ENCODE measurements around the gene DDX54.
"Not testable (repeated sequence)": the region's sequence is repeated elsewhere in the genome, so short reads cannot be mapped to it uniquely, and the experiment has no call there.

Gene DDX54

GRCh38 chr12:113220593-113221180, 35.4 kb upstream of the DDX54 start:
- no peak for DNase-seq (ENCODE audit: low read depth in 2 of 2)

- DNase-seq (ENCODE audit: low read depth in 2 of 2), result no peak
These were observed 30.7 kb upstream of the DDX54 start for GRCh38 chr12:113216027-113216426.

GRCh38 chr12:113214895-113215400, 29.7 kb upstream of the DDX54 start:
- no peak for DNase-seq (ENCODE audit: low read depth in 2 of 2)

- DNase-seq (ENCODE audit: low read depth in 2 of 2), result no peak
These were observed 25.9 kb upstream of the DDX54 start for GRCh38 chr12:113211160-113211559.

- DNase-seq (ENCODE audit: low read depth in 2 of 2), result peak; percentile 63 to 68
These were observed 23.0 kb upstream of the DDX54 start for GRCh38 chr12:113208041-113208934.

GRCh38 chr12:113207613-113208040, 22.3 kb upstream of the DDX54 start:
- DNase-seq (ENCODE audit: low read depth in 2 of 2), result no peak

- DNase-seq (ENCODE audit: low read depth in 2 of 2), result not testable (repeated sequence)
These were observed 21.5 kb upstream of the DDX54 start for GRCh38 chr12:113206802-113207201.

GRCh38 chr12:113204804-113205203, 19.5 kb upstream of the DDX54 start:
- DNase-seq (ENCODE audit: low read depth in 2 of 2), result no peak

GRCh38 chr12:113203852-113204760, 18.8 kb upstream of the DDX54 start:
- DNase-seq (ENCODE audit: low read depth in 2 of 2), result no peak

- DNase-seq (ENCODE audit: low read depth in 2 of 2), result no peak
These were observed 17.2 kb upstream of the DDX54 start for GRCh38 chr12:113202300-113203075.

GRCh38 chr12:113201187-113202177, 16.2 kb upstream of the DDX54 start:
- no peak for DNase-seq (ENCODE audit: low read depth in 2 of 2)

- DNase-seq (ENCODE audit: low read depth in 2 of 2), result no peak
These were observed 14.9 kb upstream of the DDX54 start for GRCh38 chr12:113200021-113200797.

GRCh38 chr12:113198296-113198695, 13.0 kb upstream of the DDX54 start:
- no peak for DNase-seq (ENCODE audit: low read depth in 2 of 2)

- DNase-seq (ENCODE audit: low read depth in 2 of 2), result no peak
These were observed 12.3 kb upstream of the DDX54 start for GRCh38 chr12:113197518-113198077.

GRCh38 chr12:113196990-113197389, 11.7 kb upstream of the DDX54 start:
- DNase-seq (ENCODE audit: low read depth in 2 of 2), result peak in 1 of 2 donors; percentile 39

GRCh38 chr12:113196582-113196981, 11.3 kb upstream of the DDX54 start:
- no peak for DNase-seq (ENCODE audit: low read depth in 2 of 2)

- no peak for DNase-seq (ENCODE audit: low read depth in 2 of 2)
These were observed 10.3 kb upstream of the DDX54 start for GRCh38 chr12:113195598-113195997.

GRCh38 chr12:113194971-113195391, 9.7 kb upstream of the DDX54 start:
- DNase-seq (ENCODE audit: low read depth in 2 of 2), result no peak

- DNase-seq (ENCODE audit: low read depth in 2 of 2), result no peak
These were observed 5.9 kb upstream of the DDX54 start for GRCh38 chr12:113191227-113191626.

All from stimulated activated CD8-positive, alpha-beta memory T cell treated with anti-CD3 and anti-CD28 coated beads, Interleukin-15, amount 100 ng/mL, for 48 hours (primary cell).